Prostate gland (tissue), 2 donors: ENCODE measurements around the gene NAE1.

Experiments used
- POLR2A ChIP-seq: fragments of 450-650 bp; IDR thresholded peaks from one replicate; pipeline ENCODE4 v1.6.1; 2016; ENCODE audit warnings: antibody characterized with exemption, mild to moderate bottlenecking
- POLR2AphosphoS5 ChIP-seq: sonication (generic); formaldehyde crosslinking; IDR thresholded peaks from one replicate; pipeline ENCODE4 v1.6.1; 2017; ENCODE audit warnings: antibody characterized with exemption
- TF ChIP-seq, protein P1 (sequence below), 4 experiments: fragments of 200-600 bp in 2 of 4; fragments of 450-650 bp in 2 of 4; sonication (generic) in 2 of 4; IDR thresholded peaks; 1 replicate in 3 of 4; 2 replicates in 1 of 4; pipeline ENCODE4 v1.5.1; 2016 to 2019; ENCODE audit warnings: antibody characterized with exemption in 4 of 4, mild to moderate bottlenecking in 2 of 4, moderate library complexity in 2 of 4

DNA sequence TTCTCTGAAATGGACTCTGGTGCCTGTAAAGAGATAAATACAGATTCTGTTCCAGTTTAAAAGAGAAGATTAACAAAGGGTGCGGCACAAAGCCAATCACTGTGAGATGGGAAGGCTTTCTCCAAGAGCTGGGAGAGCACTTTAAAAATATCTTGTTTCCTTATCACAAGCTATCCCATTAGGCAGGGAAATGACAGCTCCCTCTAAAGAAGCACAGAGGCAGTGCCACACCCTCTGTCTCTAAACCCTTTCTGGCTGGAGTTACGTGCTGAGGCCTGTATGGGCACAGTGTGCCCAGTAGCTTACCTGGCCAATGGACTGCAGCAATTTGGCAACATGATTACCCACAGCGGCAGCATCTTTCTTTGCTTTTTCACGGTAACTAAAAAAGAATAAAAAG lies 20.4 kb downstream of the NAE1 start:
- no peak for TF ChIP-seq POLR2A
- TF ChIP-seq, protein P1, sequence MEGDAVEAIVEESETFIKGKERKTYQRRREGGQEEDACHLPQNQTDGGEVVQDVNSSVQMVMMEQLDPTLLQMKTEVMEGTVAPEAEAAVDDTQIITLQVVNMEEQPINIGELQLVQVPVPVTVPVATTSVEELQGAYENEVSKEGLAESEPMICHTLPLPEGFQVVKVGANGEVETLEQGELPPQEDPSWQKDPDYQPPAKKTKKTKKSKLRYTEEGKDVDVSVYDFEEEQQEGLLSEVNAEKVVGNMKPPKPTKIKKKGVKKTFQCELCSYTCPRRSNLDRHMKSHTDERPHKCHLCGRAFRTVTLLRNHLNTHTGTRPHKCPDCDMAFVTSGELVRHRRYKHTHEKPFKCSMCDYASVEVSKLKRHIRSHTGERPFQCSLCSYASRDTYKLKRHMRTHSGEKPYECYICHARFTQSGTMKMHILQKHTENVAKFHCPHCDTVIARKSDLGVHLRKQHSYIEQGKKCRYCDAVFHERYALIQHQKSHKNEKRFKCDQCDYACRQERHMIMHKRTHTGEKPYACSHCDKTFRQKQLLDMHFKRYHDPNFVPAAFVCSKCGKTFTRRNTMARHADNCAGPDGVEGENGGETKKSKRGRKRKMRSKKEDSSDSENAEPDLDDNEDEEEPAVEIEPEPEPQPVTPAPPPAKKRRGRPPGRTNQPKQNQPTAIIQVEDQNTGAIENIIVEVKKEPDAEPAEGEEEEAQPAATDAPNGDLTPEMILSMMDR (IDR thresholded peaks at IDR 0.05) = no peak
- TF ChIP-seq POLR2AphosphoS5 = no peak
